ENCODE measurements around the gene NAGK. TPM values are rescaled to one million over a fixed set of nuclear protein-coding genes. Genes with fewer than 3 reads are reported as not detected.
A peak's percentile ranks its signal among the peaks of the same experiment; 100 is the strongest.

The NAGK gene
- total RNA-seq, 1 donor from 2014 or later, result 110 TPM

DNA sequence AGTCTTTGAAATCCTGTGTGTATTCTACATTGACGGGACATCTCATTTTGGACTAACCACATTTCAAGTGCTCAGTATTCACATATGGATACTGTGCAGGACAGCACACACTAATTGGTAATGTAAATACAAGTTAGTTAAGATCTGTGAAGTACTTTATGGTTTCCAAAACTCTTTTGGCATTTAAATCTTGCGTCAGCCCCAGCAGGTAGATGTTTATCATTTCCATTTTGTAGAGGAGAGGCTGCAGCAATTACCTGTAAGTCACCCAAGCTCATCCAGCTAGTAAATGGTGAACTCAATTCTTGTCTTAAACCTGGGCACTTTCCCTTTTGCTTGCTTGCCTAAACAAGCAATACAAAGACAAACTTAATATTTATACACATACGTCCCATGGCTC, 1.6 kb upstream of the NAGK start:
- H3K4me1 ChIP-seq, result peaks cover 47% of the 10 kb centered on the region
- H3K9me3 ChIP-seq, result no peaks in the 10 kb centered on the region
- no peak overlapping the region for H3K27ac ChIP-seq
- intact Hi-C loops (cut with DNase I), result no loop called here
- no peaks in the 10 kb centered on the region for H3K36me3 ChIP-seq
- no peak for DNase-seq (ENCODE audit: extremely low spot score in 2 of 2)
- H3K4me3 ChIP-seq, result no peak overlapping the region
- TF ChIP-seq, protein P1, sequence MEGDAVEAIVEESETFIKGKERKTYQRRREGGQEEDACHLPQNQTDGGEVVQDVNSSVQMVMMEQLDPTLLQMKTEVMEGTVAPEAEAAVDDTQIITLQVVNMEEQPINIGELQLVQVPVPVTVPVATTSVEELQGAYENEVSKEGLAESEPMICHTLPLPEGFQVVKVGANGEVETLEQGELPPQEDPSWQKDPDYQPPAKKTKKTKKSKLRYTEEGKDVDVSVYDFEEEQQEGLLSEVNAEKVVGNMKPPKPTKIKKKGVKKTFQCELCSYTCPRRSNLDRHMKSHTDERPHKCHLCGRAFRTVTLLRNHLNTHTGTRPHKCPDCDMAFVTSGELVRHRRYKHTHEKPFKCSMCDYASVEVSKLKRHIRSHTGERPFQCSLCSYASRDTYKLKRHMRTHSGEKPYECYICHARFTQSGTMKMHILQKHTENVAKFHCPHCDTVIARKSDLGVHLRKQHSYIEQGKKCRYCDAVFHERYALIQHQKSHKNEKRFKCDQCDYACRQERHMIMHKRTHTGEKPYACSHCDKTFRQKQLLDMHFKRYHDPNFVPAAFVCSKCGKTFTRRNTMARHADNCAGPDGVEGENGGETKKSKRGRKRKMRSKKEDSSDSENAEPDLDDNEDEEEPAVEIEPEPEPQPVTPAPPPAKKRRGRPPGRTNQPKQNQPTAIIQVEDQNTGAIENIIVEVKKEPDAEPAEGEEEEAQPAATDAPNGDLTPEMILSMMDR (IDR thresholded peaks at IDR 0.05), result no peak
- no peaks in the 10 kb centered on the region for H3K27me3 ChIP-seq

GRCh38 chr2:71067567-71068217, 756 bp upstream of the NAGK start:
- DNase-seq (ENCODE audit: extremely low spot score in 2 of 2), result peak in 1 of 2 donors; percentile 93
- peaks cover 56% of the 10 kb centered on the region for H3K4me1 ChIP-seq
- intact Hi-C loops (cut with DNase I), result no loop called here
- H3K4me3 ChIP-seq, result peak overlapping the region; percentile 66 to 93
- TF ChIP-seq, protein P1 (IDR thresholded peaks at IDR 0.05), result no peak
- H3K36me3 ChIP-seq, result peaks cover 0 to 3% of the 10 kb centered on the region in 2 donors
- H3K27me3 ChIP-seq, result no peaks in the 10 kb centered on the region
- H3K27ac ChIP-seq, result peak overlapping the region; percentile 93
- H3K9me3 ChIP-seq, result no peaks in the 10 kb centered on the region

DNA sequence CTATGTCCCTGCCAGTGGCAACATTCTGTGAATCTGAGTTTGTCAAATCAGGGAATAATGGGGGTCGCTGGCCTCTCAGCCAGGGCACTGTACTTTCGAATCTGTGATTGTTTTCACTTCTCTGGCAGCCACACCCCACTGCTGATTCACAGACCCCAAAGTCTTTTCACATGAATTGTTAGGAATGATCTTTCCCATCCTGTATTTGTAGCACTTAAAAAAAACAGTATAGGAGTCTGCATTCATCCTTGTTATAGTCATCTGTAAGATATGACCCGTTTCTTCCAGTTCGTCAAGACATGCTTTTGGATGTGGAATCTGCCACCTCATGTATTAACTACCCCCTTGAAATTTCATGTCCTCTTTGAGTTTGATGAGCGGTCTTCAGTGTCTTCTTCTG, 928 bp downstream of the NAGK start:
- Histone ChIP-seq H3K4me1 (peaks cover 54% of the 10 kb centered on the region), H3K36me3 (peaks cover 0 to 17% of the 10 kb centered on the region in 2 donors), H3K27me3 (no peaks in the 10 kb centered on the region), H3K4me3 (peak overlapping the region; percentile 66 to 93), H3K9me3 (no peaks in the 10 kb centered on the region), H3K27ac (peak overlapping the region; percentile 93)
- intact Hi-C loops (cut with DNase I), result no loop called here
- TF ChIP-seq POLR2AphosphoS5 (IDR thresholded peaks at IDR 0.05; ENCODE audit: insufficient read depth in 1 of 2, low read depth in 1 of 2) (no peak), POLR2A (IDR thresholded peaks at IDR 0.05) (no peak)
- TF ChIP-seq, protein P1 (IDR thresholded peaks at IDR 0.05), result no peak
- DNase-seq (ENCODE audit: extremely low spot score in 2 of 2), result no peak

DNA sequence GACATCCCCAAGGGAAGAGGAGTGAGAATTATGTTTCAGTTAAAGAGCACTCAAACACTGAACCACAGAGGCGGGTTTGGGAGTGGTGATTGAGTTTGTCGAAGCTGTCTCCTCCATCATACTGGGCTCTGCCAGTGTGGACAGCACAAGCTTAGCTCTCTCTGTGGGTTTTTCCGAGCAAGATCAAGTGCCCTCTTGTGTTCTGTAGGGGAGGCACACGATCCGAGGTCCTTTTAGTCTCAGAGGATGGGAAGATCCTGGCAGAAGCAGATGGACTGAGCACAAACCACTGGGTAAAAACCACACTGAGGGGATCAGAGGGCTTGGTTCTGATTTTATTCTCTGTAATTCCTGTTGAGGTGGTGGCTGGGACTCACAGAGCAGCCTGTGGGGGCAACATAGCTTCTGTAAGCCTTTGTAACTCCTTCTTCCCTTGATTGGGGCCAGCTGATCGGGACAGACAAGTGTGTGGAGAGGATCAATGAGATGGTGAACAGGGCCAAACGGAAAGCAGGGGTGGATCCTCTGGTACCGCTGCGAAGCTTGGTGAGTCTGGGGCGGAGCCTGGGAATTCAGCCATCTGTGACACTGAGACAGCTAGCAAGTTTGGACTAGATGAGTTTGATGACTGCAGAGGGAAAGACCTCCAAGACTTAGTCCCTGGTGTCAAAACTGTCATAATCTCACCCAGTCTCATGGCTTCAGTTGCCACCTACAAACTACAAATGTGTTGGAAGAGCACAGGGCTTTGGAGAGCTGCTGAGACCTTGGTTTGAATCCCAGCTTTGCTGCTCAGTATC, 2.0 kb downstream of the NAGK start:
- H3K27me3 ChIP-seq, result no peaks in the 10 kb centered on the region
- H3K4me1 ChIP-seq, result peaks cover 49% of the 10 kb centered on the region
- TF ChIP-seq POLR2AphosphoS5 (IDR thresholded peaks at IDR 0.05; ENCODE audit: insufficient read depth in 1 of 2, low read depth in 1 of 2) (no peak), POLR2A (IDR thresholded peaks at IDR 0.05) (no peak)
- TF ChIP-seq, protein P1 (IDR thresholded peaks at IDR 0.05), result no peak
- H3K27ac ChIP-seq, result peak overlapping the region; percentile 34
- intact Hi-C loops (cut with DNase I), result no loop called here
- H3K9me3 ChIP-seq, result no peaks in the 10 kb centered on the region
- H3K4me3 ChIP-seq, result no peak overlapping the region
- DNase-seq (ENCODE audit: extremely low spot score in 2 of 2), result no peak
- peaks cover 0 to 27% of the 10 kb centered on the region in 2 donors for H3K36me3 ChIP-seq

All from vagina (tissue), 2 donors.